Subcutaneous adipose tissue (tissue), 4 donors: Measurements from ENCODE around the gene KATNB1. TPM values are rescaled to one million over a fixed set of nuclear protein-coding genes. Genes with fewer than 3 reads are reported as not detected.

Experiments
- total RNA-seq, 4 donors: library from RNA; depleted of rRNA; stranded (reverse); fragments of >200 nt; gene quantifications; one replicate each; pipeline ENCODE4 v1.1.0, GENCODE V29; 2016
- TF ChIP-seq, protein P1 (sequence below): fragments of 450-650 bp; IDR thresholded peaks from one replicate; pipeline ENCODE4 v1.5.1; 2016; ENCODE audit warnings: low read depth, mild to moderate bottlenecking, control low read depth, antibody characterized with exemption, moderate library complexity

KATNB1 gene
- total RNA-seq, 4 donors from 2014 or later, result 8.6 to 14.3 (median 10.7) TPM

- TF ChIP-seq, protein P1, sequence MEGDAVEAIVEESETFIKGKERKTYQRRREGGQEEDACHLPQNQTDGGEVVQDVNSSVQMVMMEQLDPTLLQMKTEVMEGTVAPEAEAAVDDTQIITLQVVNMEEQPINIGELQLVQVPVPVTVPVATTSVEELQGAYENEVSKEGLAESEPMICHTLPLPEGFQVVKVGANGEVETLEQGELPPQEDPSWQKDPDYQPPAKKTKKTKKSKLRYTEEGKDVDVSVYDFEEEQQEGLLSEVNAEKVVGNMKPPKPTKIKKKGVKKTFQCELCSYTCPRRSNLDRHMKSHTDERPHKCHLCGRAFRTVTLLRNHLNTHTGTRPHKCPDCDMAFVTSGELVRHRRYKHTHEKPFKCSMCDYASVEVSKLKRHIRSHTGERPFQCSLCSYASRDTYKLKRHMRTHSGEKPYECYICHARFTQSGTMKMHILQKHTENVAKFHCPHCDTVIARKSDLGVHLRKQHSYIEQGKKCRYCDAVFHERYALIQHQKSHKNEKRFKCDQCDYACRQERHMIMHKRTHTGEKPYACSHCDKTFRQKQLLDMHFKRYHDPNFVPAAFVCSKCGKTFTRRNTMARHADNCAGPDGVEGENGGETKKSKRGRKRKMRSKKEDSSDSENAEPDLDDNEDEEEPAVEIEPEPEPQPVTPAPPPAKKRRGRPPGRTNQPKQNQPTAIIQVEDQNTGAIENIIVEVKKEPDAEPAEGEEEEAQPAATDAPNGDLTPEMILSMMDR, result no peak
These were observed 64.1 kb downstream of the KATNB1 start for GRCh38 chr16:57799600-57800199.

GRCh38 chr16:57800200-57801097 is 64.9 kb downstream of the KATNB1 start:
- TF ChIP-seq, protein P1, result no peak

DNA sequence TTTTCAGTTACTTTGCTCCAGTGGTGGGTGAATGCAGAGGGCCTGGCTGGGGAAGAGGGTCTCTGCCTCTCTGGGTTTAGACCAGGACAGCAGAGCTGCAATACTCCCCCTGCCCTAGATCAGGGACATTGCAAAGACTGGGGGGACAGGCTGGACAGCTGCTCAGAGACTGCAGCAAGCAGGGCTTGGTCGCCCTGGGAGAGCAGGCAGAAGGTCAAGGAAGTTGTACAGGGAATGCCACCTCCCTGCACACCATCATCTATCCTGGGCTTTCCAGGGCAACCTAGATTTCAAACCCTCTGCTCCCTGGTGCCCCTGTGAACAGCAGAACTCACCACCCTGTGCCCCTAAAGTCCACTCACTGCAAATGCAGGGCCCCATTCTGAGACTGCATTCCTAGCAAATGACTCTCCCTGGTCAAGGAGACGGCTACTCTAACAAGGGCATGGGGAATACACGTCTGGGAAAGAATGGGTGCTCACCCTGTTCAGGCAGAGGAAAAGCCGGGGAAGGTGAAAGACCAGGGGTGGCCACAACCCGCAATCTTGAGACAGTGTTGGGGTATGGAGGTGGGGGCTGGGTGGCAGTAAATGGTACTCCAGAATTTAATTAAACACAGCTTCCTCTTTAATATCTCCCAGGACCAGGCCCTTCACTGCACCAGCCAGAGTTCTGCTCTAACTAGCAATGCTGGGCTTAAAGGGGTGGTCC is 65.7 kb downstream of the KATNB1 start:
- TF ChIP-seq, protein P1, result no peak

GRCh38 chr16:57801809-57802340 is 66.3 kb downstream of the KATNB1 start:
- TF ChIP-seq, protein P1, result no peak

GRCh38 chr16:57802341-57803133 is 67.0 kb downstream of the KATNB1 start, which contains the start of gene KIFC3:
Gene KIFC3, minus strand, starts transcription at chr16:57802491. Its CDS starts 4,248 bp downstream, at chr16:57798243.
- TF ChIP-seq, protein P1, result no peak

GRCh38 chr16:57803134-57803990 is 67.8 kb downstream of the KATNB1 start:
- TF ChIP-seq, protein P1, result no peak
